IMR-90 (cell line): Measurements from ENCODE around the gene SLC22A12. TPM values are rescaled to one million over a fixed set of nuclear protein-coding genes. Genes with fewer than 3 reads are reported as not detected.

Experiments
- ATAC-seq: fragments of 200-7000 bp; cut with Tn5 transposase; 2 replicates; pipeline ENCODE4 v1.9.1; 2020; ENCODE audit warnings: low read depth, mild to moderate bottlenecking, moderate library complexity
- BruUV-seq: library from RNA; stranded (reverse); fragments of 400-500 nt; replicated peaks from 2 replicates; lab custom pipeline; 2021; lab: Mats Ljungman, UMichigan
- CTCF ChIA-PET: fragments of 300-600 bp; formaldehyde crosslinking; extraction: SDS; loops from one replicate; lab custom pipeline; 2021; ENCODE audit warnings: antibody characterized with exemption; lab: Yijun Ruan, JAX
- POLR2A ChIA-PET: fragments of 300-600 bp; sonication (Branson Sonifier 250); formaldehyde crosslinking; loops from one replicate; lab custom pipeline; 2022; ENCODE audit warnings: antibody characterized with exemption; ENCODE audit not compliant: unreplicated experiment; lab: Charles Lee
- DNase-seq: peaks from one replicate; pipeline ENCODE4 v3.0.0; 2013
- H2AFZ ChIP-seq: replicated peaks from 2 replicates; pipeline ENCODE3; 2013; ENCODE audit warnings: low read length, mild to moderate bottlenecking; ENCODE audit not compliant: poor library complexity
- H2AK5ac ChIP-seq: 2 replicates; pipeline ENCODE4 v1.6.1; 2013; ENCODE audit warnings: low read depth, low read length, inconsistent platforms
- H2AK9ac ChIP-seq: replicated peaks from 2 replicates; pipeline ENCODE3; 2013; ENCODE audit warnings: mild to moderate bottlenecking, low read depth, low read length, moderate library complexity; ENCODE audit not compliant: poor library complexity
- H2BK120ac ChIP-seq: 2 replicates; pipeline ENCODE4 v1.6.1; 2013; ENCODE audit warnings: low read depth, low read length, inconsistent platforms
- H2BK15ac ChIP-seq: 3 replicates; pipeline ENCODE4 v1.6.1; 2013; ENCODE audit warnings: low read depth, low read length, inconsistent platforms
- H2BK20ac ChIP-seq: 2 replicates; pipeline ENCODE4 v1.6.1; 2013; ENCODE audit warnings: low read depth, mild to moderate bottlenecking, inconsistent platforms, low read length, moderate library complexity
- H2BK5ac ChIP-seq: 2 replicates; pipeline ENCODE4 v1.6.1; 2013; ENCODE audit warnings: mild to moderate bottlenecking, low read depth, low read length, inconsistent platforms; ENCODE audit not compliant: poor library complexity, severe bottlenecking
- H3K14ac ChIP-seq: replicated peaks from 2 replicates; pipeline ENCODE4 v1.6.1; 2013; ENCODE audit warnings: low read depth, low read length, inconsistent platforms
- H3K18ac ChIP-seq: 2 replicates; pipeline ENCODE4 v1.6.1; 2013; ENCODE audit warnings: low read depth, low read length, control low read depth
- H3K23ac ChIP-seq: 2 replicates; pipeline ENCODE4 v1.6.1; 2013; ENCODE audit warnings: low read depth, low read length, inconsistent platforms
- H3K27ac ChIP-seq: 2 replicates; pipeline ENCODE4 v1.5.1; 2013; ENCODE audit warnings: mild to moderate bottlenecking, control low read depth, low read length; ENCODE audit not compliant: insufficient read depth
- H3K27me3 ChIP-seq: 2 replicates; pipeline ENCODE4 v1.6.1; 2013; ENCODE audit warnings: low read length; ENCODE audit not compliant: control insufficient read depth, insufficient read depth
- H3K36me3 ChIP-seq: 2 replicates; pipeline ENCODE4 v1.6.1; 2013; ENCODE audit warnings: low read length, mixed read lengths; ENCODE audit not compliant: control insufficient read depth, insufficient read depth
- H3K4ac ChIP-seq: 2 replicates; pipeline ENCODE4 v1.6.1; 2013; ENCODE audit warnings: low read depth, low read length, inconsistent platforms
- H3K4me1 ChIP-seq: 2 replicates; pipeline ENCODE4 v1.6.1; 2013; ENCODE audit warnings: low read length, mixed read lengths; ENCODE audit not compliant: control insufficient read depth, insufficient read depth
- H3K4me2 ChIP-seq: 2 replicates; pipeline ENCODE4 v1.6.1; 2013; ENCODE audit warnings: low read depth, mild to moderate bottlenecking, control low read depth, low read length, moderate library complexity
- H3K4me3 ChIP-seq: 2 replicates; pipeline ENCODE4 v1.5.1; 2013; ENCODE audit warnings: low read depth, mild to moderate bottlenecking, control low read depth, low read length, moderate library complexity; ENCODE audit not compliant: insufficient read depth
- H3K56ac ChIP-seq: 2 replicates; pipeline ENCODE4 v1.6.1; 2013; ENCODE audit warnings: low read length, inconsistent platforms; ENCODE audit not compliant: insufficient read depth; ENCODE audit errors: extremely low read depth
- H3K79me1 ChIP-seq, 2 experiments: 2 replicates each; pipeline ENCODE4 v1.6.1; 2013; ENCODE audit warnings: low read length in 2 of 2, inconsistent platforms in 1 of 2, low read depth in 1 of 2
- H3K9ac ChIP-seq: 2 replicates; pipeline ENCODE4 v1.6.1; 2013; ENCODE audit warnings: low read depth, low read length, control low read depth
- H3K9me1 ChIP-seq: 2 replicates; pipeline ENCODE4 v1.6.1; 2013; ENCODE audit warnings: low read length, inconsistent platforms; ENCODE audit not compliant: insufficient read depth
- H3K9me3 ChIP-seq: 2 replicates; pipeline ENCODE4 v1.6.1; 2013; ENCODE audit warnings: low read length; ENCODE audit not compliant: control insufficient read depth, insufficient read depth
- H4K20me1 ChIP-seq: 2 replicates; pipeline ENCODE4 v1.6.1; 2013; ENCODE audit warnings: low read length, inconsistent platforms; ENCODE audit not compliant: insufficient read depth
- H4K5ac ChIP-seq: 2 replicates; pipeline ENCODE4 v1.6.1; 2013; ENCODE audit warnings: mild to moderate bottlenecking, low read depth, low read length, control low read depth
- H4K8ac ChIP-seq, 2 experiments: 2 replicates each; pipeline ENCODE4 v1.6.1; 2013; ENCODE audit warnings: low read depth in 2 of 2, low read length in 2 of 2, control low read depth in 1 of 2, inconsistent platforms in 1 of 2
- H4K91ac ChIP-seq: 2 replicates; pipeline ENCODE4 v1.6.1; 2013; ENCODE audit warnings: low read depth, low read length, inconsistent platforms; ENCODE audit not compliant: insufficient read depth
- BHLHE40 ChIP-seq: fragments of 150-350 bp; IDR thresholded peaks from 2 replicates; pipeline ENCODE4 v1.6.1; 2016; ENCODE audit warnings: mild to moderate bottlenecking, low read depth, low read length
- CHD1 ChIP-seq: IDR thresholded peaks from 2 replicates; pipeline ENCODE4 v1.6.1; 2012; ENCODE audit warnings: low read depth, low read length, improper control_type of control experiment
- CTCF ChIP-seq: conservative IDR thresholded peaks from 2 replicates; pipeline ENCODE4 v1.5.1; 2012; ENCODE audit warnings: mild to moderate bottlenecking, low read depth, low read length, improper control_type of control experiment
- MAZ ChIP-seq: IDR thresholded peaks from 2 replicates; pipeline ENCODE4 v1.6.1; 2012; ENCODE audit warnings: low read depth, mild to moderate bottlenecking, low read length, improper control_type of control experiment, moderate library complexity, borderline replicate concordance
- MXI1 ChIP-seq: IDR thresholded peaks from 2 replicates; pipeline ENCODE4 v1.6.1; 2012; ENCODE audit warnings: low read depth, mild to moderate bottlenecking, low read length, moderate library complexity, borderline replicate concordance
- NFE2L2 ChIP-seq: fragments of 150-350 bp; IDR thresholded peaks from 2 replicates; pipeline ENCODE4 v1.6.1; 2016; ENCODE audit warnings: low read depth, mild to moderate bottlenecking, low read length
- RCOR1 ChIP-seq: IDR thresholded peaks from 2 replicates; pipeline ENCODE4 v1.6.1; 2012; ENCODE audit warnings: mild to moderate bottlenecking, low read length, improper control_type of control experiment; ENCODE audit not compliant: insufficient replicate concordance
- RFX5 ChIP-seq: IDR thresholded peaks from 2 replicates; pipeline ENCODE4 v1.8.0; 2012; ENCODE audit warnings: low read depth, mild to moderate bottlenecking, low read length, moderate library complexity
- SMC3 ChIP-seq: fragments of 150-350 bp; IDR thresholded peaks from 2 replicates; pipeline ENCODE4 v1.6.1; 2016; ENCODE audit warnings: low read depth, mild to moderate bottlenecking, antibody characterized with exemption, low read length, moderate library complexity
- WGBS, 2 experiments: methylation state at CpG; one replicate each; pipeline versions ENCODE4 v1.1.5 to v1.1.7; 2013; ENCODE audit warnings: missing lambda C conversion rate in 2 of 2; ENCODE audit not compliant: insufficient read length in 1 of 2; ENCODE audit errors: extremely low coverage in 2 of 2; 5-methylcytosine and 5-hydroxymethylcytosine counted together
- dilution Hi-C: fragments of 300-500 bp; cut with HindIII; formaldehyde crosslinking; loops from one replicate; pipeline ENCODE4 v1.14.3; 2018; ENCODE audit warnings: low sequenced_read_pairs; ENCODE audit not compliant: unreplicated experiment
- in situ Hi-C: fragments of 300-500 bp; cut with MboI; formaldehyde crosslinking; loops from 3 replicates; pipeline ENCODE4 v1.14.3; 2019; ENCODE audit warnings: low sequenced_read_pairs, inconsistent platforms, mixed read lengths
- intact Hi-C: fragments of 100-400 bp; cut with micrococcal nuclease; formaldehyde crosslinking; loops from 2 replicates; pipeline ENCODE4 v1.10.0; 2022
- polyA plus RNA-seq, 3 experiments: library from polyadenylated mRNA; depleted of rRNA; stranded (reverse); fragments of >200 nt; gene quantifications; 2 replicates each; pipeline ENCODE4 v1.2.3, GENCODE V29; 2012; ENCODE audit warnings: low replicate concordance in 1 of 3
- total RNA-seq: library from RNA; depleted of rRNA; stranded (reverse); fragments of >200 nt; gene quantifications from 2 replicates; pipeline ENCODE4 v1.2.3, GENCODE V29; 2012

The SLC22A12 gene
- total and polyA plus RNA-seq, 2 of the 4 experiments (the other 2 are of a cell fraction), result not detected

GRCh38 chr11:64632237-64632636, 41.2 kb downstream of the SLC22A12 start:
- Histone ChIP-seq H2BK120ac (no peak overlapping the region), H3K4me2 (no peak overlapping the region), H4K91ac (no peak overlapping the region), H2AK9ac (no peak overlapping the region), H4K8ac (no peak overlapping the region), H3K14ac (no peak overlapping the region), H2AK5ac (no peak overlapping the region), H2BK20ac (no peak overlapping the region), H2BK15ac (no peak overlapping the region), H4K5ac (no peak overlapping the region), H3K4ac (no peak overlapping the region), H3K9me1 (no peaks in the 10 kb centered on the region), H2BK5ac (no peak overlapping the region), H3K79me1 (no peaks in the 10 kb centered on the region), H3K4me1 (no peaks in the 10 kb centered on the region), H3K9ac (no peak overlapping the region), H3K36me3 (no peaks in the 10 kb centered on the region), H3K9me3 (no peaks in the 10 kb centered on the region), H3K27ac (no peak overlapping the region), H4K20me1 (no peaks in the 10 kb centered on the region), H3K56ac (no peak overlapping the region), H3K18ac (no peak overlapping the region), H2AFZ (no peak overlapping the region), H3K27me3 (peaks cover 65% of the 10 kb centered on the region), H3K4me3 (no peak overlapping the region), H3K23ac (no peak overlapping the region)
- DNase-seq (no peak), ATAC-seq (no peak)
- no peak for TF ChIP-seq CHD1
- TF ChIP-seq RFX5, result no peak
- no peak for TF ChIP-seq NFE2L2
- no peak for TF ChIP-seq CTCF
- no peak for TF ChIP-seq BHLHE40
- no peak for TF ChIP-seq MXI1
- no peak for TF ChIP-seq RCOR1
- no peak for TF ChIP-seq MAZ
- no peak for TF ChIP-seq SMC3
- POLR2A ChIA-PET, result no interaction called here
- CTCF ChIA-PET, result no interaction called here
- BruUV-seq, result no TSS peak
- in situ Hi-C loops (no loop called here), dilution Hi-C loops (no loop called here), intact Hi-C loops (no loop called here)
- WGBS, 2 experiments, result 80% methylated on average over 1 of the region's 6 CpGs; no CpG with 5 or more reads in 1 of the 2 experiments
